SU-DHL-6 (cell line): Measurements from ENCODE around the gene CASK.

Experiments
- H2AFZ ChIP-seq: fragments of 200-600 bp; sonication (generic); 2 replicates; pipeline ENCODE4 v1.6.1; 2014; ENCODE audit warnings: low read depth, mild to moderate bottlenecking, moderate library complexity, mixed read lengths, antibody characterized with exemption, low read length; ENCODE audit not compliant: severe bottlenecking
- H3F3A ChIP-seq: fragments of 200-600 bp; shearing (Covaris generic); 2 replicates; pipeline ENCODE4 v1.6.0; 2016; ENCODE audit warnings: antibody characterized with exemption, mild to moderate bottlenecking; ENCODE audit not compliant: insufficient read depth
- H3K27ac ChIP-seq: fragments of 200-600 bp; sonication (generic); 2 replicates; pipeline ENCODE4 v1.5.1; 2016; ENCODE audit warnings: low read depth, mild to moderate bottlenecking, low read length, moderate library complexity, mixed read lengths
- H3K27me3 ChIP-seq: fragments of 200-600 bp; sonication (generic), shearing (Covaris generic); 2 replicates; pipeline ENCODE4 v1.6.0; 2014; ENCODE audit warnings: mild to moderate bottlenecking, low read length
- H3K36me3 ChIP-seq: fragments of 200-600 bp; sonication (generic); 2 replicates; pipeline ENCODE4 v1.6.1; 2014; ENCODE audit warnings: mild to moderate bottlenecking, low read length, mixed read lengths
- H3K4me2 ChIP-seq: fragments of 300-600, 200-600 bp; shearing (Covaris generic), sonication (generic); 2 replicates; pipeline ENCODE4 v1.6.0; 2014; ENCODE audit warnings: low read length, low read depth, mild to moderate bottlenecking; ENCODE audit not compliant: poor library complexity, severe bottlenecking
- H3K4me3 ChIP-seq: fragments of 200-600 bp; sonication (generic); 2 replicates; pipeline ENCODE4 v1.5.1; 2014; ENCODE audit warnings: antibody characterized with exemption, low read length, mild to moderate bottlenecking, mixed read lengths; ENCODE audit not compliant: insufficient read depth, poor library complexity, severe bottlenecking
- H3K79me2 ChIP-seq: fragments of 200-600 bp; sonication (generic); 2 replicates; pipeline ENCODE4 v1.6.1; 2014; ENCODE audit warnings: mild to moderate bottlenecking, low read length, moderate library complexity; ENCODE audit not compliant: insufficient read depth
- H3K9ac ChIP-seq: fragments of 200-600 bp; sonication (generic); 2 replicates; pipeline ENCODE4 v1.7.0; 2014; ENCODE audit warnings: mild to moderate bottlenecking, low read length
- H3K9me2 ChIP-seq: fragments of 200-600 bp; sonication (generic); replicated peaks from 2 replicates; pipeline ENCODE4 v1.6.1; 2014; ENCODE audit warnings: low read length; ENCODE audit not compliant: insufficient read depth
- H3K9me3 ChIP-seq: fragments of 200-600 bp; sonication (generic); 2 replicates; pipeline ENCODE4 v1.6.1; 2014; ENCODE audit warnings: low read length, mixed read lengths; ENCODE audit not compliant: insufficient read depth
- H4K20me1 ChIP-seq: fragments of 200-600 bp; sonication (generic); 2 replicates; pipeline ENCODE4 v1.6.1; 2014; ENCODE audit warnings: low read depth, mild to moderate bottlenecking, antibody characterized with exemption, low read length, moderate library complexity, mixed read lengths
- CTCF ChIP-seq: fragments of 200-600 bp; sonication (generic); IDR thresholded peaks from one replicate; pipeline ENCODE4 v1.5.1; 2017; ENCODE audit warnings: antibody characterized with exemption, mild to moderate bottlenecking, low read length, moderate library complexity; ENCODE audit not compliant: insufficient read depth, poor library complexity, severe bottlenecking
- EZH2phosphoT487 ChIP-seq: fragments of 200-600 bp; sonication (generic), shearing (Covaris generic); conservative IDR thresholded peaks from 2 replicates; pipeline ENCODE4 v1.6.1; 2018; ENCODE audit warnings: mild to moderate bottlenecking, antibody characterized with exemption, low read length, moderate library complexity, mixed read lengths

The CASK gene

GRCh38 chrX:41931591-41931990, 8.2 kb upstream of the CASK start:
- Histone ChIP-seq H3K4me3 (no peak overlapping the region), H3K36me3 (no peaks in the 10 kb centered on the region), H3K9ac (no peak overlapping the region), H2AFZ (no peak overlapping the region), H4K20me1 (no peaks in the 10 kb centered on the region), H3K4me2 (no peak overlapping the region), H3K27ac (no peak overlapping the region), H3K9me3 (no peaks in the 10 kb centered on the region), H3K9me2 (no peaks in the 10 kb centered on the region), H3F3A (no peaks in the 10 kb centered on the region), H3K79me2 (no peaks in the 10 kb centered on the region), H3K27me3 (no peaks in the 10 kb centered on the region)
- TF ChIP-seq CTCF (no peak), EZH2phosphoT487 (no peak)

GRCh38 chrX:41923978-41924683, 777 bp upstream of the CASK start:
- H3K9me3 ChIP-seq = no peaks in the 10 kb centered on the region
- H3K27ac ChIP-seq = no peak overlapping the region
- no peaks in the 10 kb centered on the region for H4K20me1 ChIP-seq
- H3K4me3 ChIP-seq = peak overlapping the region; percentile 57
- H2AFZ ChIP-seq = peak overlapping the region; percentile 98
- H3F3A ChIP-seq = no peaks in the 10 kb centered on the region; the same call in 1 of the 2 replicates
- peak overlapping the region; percentile 86 for H3K4me2 ChIP-seq
- H3K9me2 ChIP-seq = no peaks in the 10 kb centered on the region
- peak overlapping the region; percentile 85 for H3K9ac ChIP-seq
- H3K27me3 ChIP-seq = no peaks in the 10 kb centered on the region
- TF ChIP-seq CTCF (no peak), EZH2phosphoT487 (no peak)
- H3K36me3 ChIP-seq = no peaks in the 10 kb centered on the region
- peaks cover 37% of the 10 kb centered on the region for H3K79me2 ChIP-seq

GRCh38 chrX:41922431-41923151, 763 bp downstream of the CASK start:
- Histone ChIP-seq H3K9me2 (no peaks in the 10 kb centered on the region), H4K20me1 (no peaks in the 10 kb centered on the region), H3K4me3 (peak overlapping the region; percentile 69), H3K4me2 (peak overlapping the region; percentile 76), H2AFZ (peak overlapping the region; percentile 40), H3F3A (no peaks in the 10 kb centered on the region; the same call in 1 of the 2 replicates), H3K79me2 (peaks cover 52% of the 10 kb centered on the region), H3K9ac (peak overlapping the region; percentile 85), H3K27ac (peak overlapping the region; percentile 26; the same call in 1 of the 2 replicates), H3K9me3 (no peaks in the 10 kb centered on the region), H3K27me3 (no peaks in the 10 kb centered on the region), H3K36me3 (no peaks in the 10 kb centered on the region)
- no peak for TF ChIP-seq EZH2phosphoT487
- TF ChIP-seq CTCF = no peak
